Astrocyte (in vitro differentiated cells and primary cell): ENCODE measurements around the gene CARD14.

Source experiments
- CTCF ChIP-seq: IDR thresholded peaks from 2 replicates; pipeline ENCODE4 v1.5.1; 2011; ENCODE audit warnings: low read depth, mild to moderate bottlenecking, inconsistent platforms, low read length, moderate library complexity; ENCODE audit not compliant: insufficient read depth
- EZH2 ChIP-seq: IDR thresholded peaks from 2 replicates; pipeline ENCODE4 v1.6.1; 2012; ENCODE audit warnings: mild to moderate bottlenecking, low read length, inconsistent platforms; ENCODE audit not compliant: insufficient read depth

GRCh38 chr17:80256034-80256350, 86.2 kb downstream of the CARD14 start:
- TF ChIP-seq CTCF (no peak), EZH2 (no peak)
